GM23338 (cell line): ENCODE data around the gene LARP7. TPM values are rescaled to one million over a fixed set of nuclear protein-coding genes. Genes with fewer than 3 reads are reported as not detected.

Experiments used
- ATAC-seq: fragments of 200-7000 bp; cut with Tn5 transposase; 3 replicates; pipeline ENCODE4 v1.9.1; 2020
- DNase-seq: peaks from one replicate; pipeline ENCODE4 v3.0.0-alpha.2; 2015; ENCODE audit warnings: low spot score
- H2AFZ ChIP-seq: fragments of 200-600 bp; sonication (generic); 2 replicates; pipeline ENCODE4 v1.8.0; 2016; ENCODE audit warnings: antibody characterized with exemption, mild to moderate bottlenecking, moderate library complexity
- H3F3A ChIP-seq: fragments of 200-600 bp; sonication (generic); replicated peaks from 2 replicates; pipeline ENCODE4 v1.8.0; 2017; ENCODE audit warnings: antibody characterized with exemption, mixed run types, low read depth
- H3K27ac ChIP-seq: fragments of 200-600 bp; sonication (generic); 2 replicates; pipeline ENCODE4 v1.6.1; 2016; ENCODE audit warnings: low read depth
- H3K27me3 ChIP-seq: fragments of 200-600 bp; sonication (generic); 2 replicates; pipeline ENCODE4 v1.8.0; 2016; ENCODE audit warnings: mild to moderate bottlenecking, mixed run types, moderate library complexity; ENCODE audit not compliant: insufficient read depth
- H3K36me3 ChIP-seq: fragments of 200-600 bp; sonication (generic); 2 replicates; pipeline ENCODE4 v1.8.0; 2016; ENCODE audit warnings: mild to moderate bottlenecking; ENCODE audit not compliant: insufficient read depth
- H3K4me1 ChIP-seq: fragments of 200-600 bp; sonication (generic); 2 replicates; pipeline ENCODE4 v1.8.0; 2016; ENCODE audit warnings: mild to moderate bottlenecking, moderate library complexity; ENCODE audit not compliant: insufficient read depth
- H3K4me2 ChIP-seq: fragments of 200-600 bp; sonication (generic); 2 replicates; pipeline ENCODE4 v1.7.1; 2017; ENCODE audit warnings: mixed run types
- H3K4me3 ChIP-seq: fragments of 200-600 bp; sonication (generic); 2 replicates; pipeline ENCODE4 v1.6.1; 2016; ENCODE audit warnings: mixed run types
- H3K79me2 ChIP-seq: fragments of 200-600 bp; sonication (generic); replicated peaks from 2 replicates; pipeline ENCODE4 v1.8.0; 2017; ENCODE audit warnings: mild to moderate bottlenecking; ENCODE audit not compliant: insufficient read depth
- H3K9me2 ChIP-seq: fragments of 200-600 bp; sonication (generic); 2 replicates; pipeline ENCODE4 v1.8.0; 2017; ENCODE audit not compliant: insufficient read depth
- H4K20me1 ChIP-seq: fragments of 200-600 bp; sonication (generic); replicated peaks from 2 replicates; pipeline ENCODE4 v1.8.0; 2017; ENCODE audit warnings: mild to moderate bottlenecking; ENCODE audit not compliant: insufficient read depth
- H3K27ac Mint-ChIP-seq: 2 replicates; pipeline ENCODE4 v1.8.0; 2020; ENCODE audit warnings: inconsistent platforms, mild to moderate bottlenecking, moderate library complexity, mixed read lengths
- H3K27me3 Mint-ChIP-seq: 3 replicates; pipeline ENCODE4 v1.8.0; 2022; ENCODE audit warnings: low read depth, mild to moderate bottlenecking, moderate library complexity, mixed read lengths, inconsistent platforms; ENCODE audit not compliant: insufficient read depth, poor library complexity
- H3K36me3 Mint-ChIP-seq: 3 replicates; pipeline ENCODE4 v1.8.0; 2021; ENCODE audit warnings: low read depth, mild to moderate bottlenecking, inconsistent platforms, moderate library complexity, mixed read lengths
- H3K4me1 Mint-ChIP-seq: 3 replicates; pipeline ENCODE4 v1.8.0; 2020; ENCODE audit warnings: mild to moderate bottlenecking, inconsistent platforms, mixed read lengths
- H3K4me3 Mint-ChIP-seq: 3 replicates; pipeline ENCODE4 v1.8.0; 2021; ENCODE audit warnings: moderate library complexity, mild to moderate bottlenecking, inconsistent platforms, mixed read lengths
- H3K9me3 Mint-ChIP-seq: 3 replicates; pipeline ENCODE4 v1.8.0; 2020; ENCODE audit warnings: moderate library complexity, mild to moderate bottlenecking, inconsistent platforms, mixed read lengths
- CREB1 ChIP-seq: fragments of 250-450 bp; sonication (Bioruptor Pico); IDR thresholded peaks from 2 replicates; pipeline ENCODE4 v1.5.0; 2020; ENCODE audit warnings: low read depth, mild to moderate bottlenecking, moderate library complexity
- CTCF ChIP-seq, 2 experiments: fragments of 200-600 bp in 1 of 2; sonication (generic) in 1 of 2; conservative IDR thresholded peaks; 2 replicates each; pipeline versions ENCODE4 v1.5.1 to v1.6.1; 2016 to 2017; ENCODE audit warnings: antibody characterized with exemption in 2 of 2, low read depth in 2 of 2, mild to moderate bottlenecking in 2 of 2, moderate library complexity in 1 of 2
- ETS1 ChIP-seq: IDR thresholded peaks from 2 replicates; pipeline ENCODE4 v1.6.1; 2016; ENCODE audit warnings: antibody characterized with exemption
- EZH2 ChIP-seq: fragments of 200-600 bp; sonication (generic); IDR thresholded peaks from one replicate; pipeline ENCODE4 v1.8.0; 2017; ENCODE audit warnings: antibody characterized with exemption, mild to moderate bottlenecking, low read depth; ENCODE audit not compliant: unreplicated experiment
- EZH2phosphoT487 ChIP-seq: fragments of 200-600 bp; sonication (generic); IDR thresholded peaks from one replicate; pipeline ENCODE4 v1.8.1; 2018; ENCODE audit warnings: antibody characterized with exemption; ENCODE audit not compliant: unreplicated experiment
- JUNB ChIP-seq: IDR thresholded peaks from one replicate; pipeline ENCODE4 v1.6.1; 2016; ENCODE audit warnings: antibody characterized with exemption; ENCODE audit not compliant: unreplicated experiment
- NANOG ChIP-seq: IDR thresholded peaks from 2 replicates; pipeline ENCODE4 v1.6.1; 2016; ENCODE audit warnings: antibody characterized with exemption, borderline replicate concordance
- POLR2AphosphoS5 ChIP-seq: IDR thresholded peaks from 2 replicates; pipeline ENCODE4 v1.6.1; 2016; ENCODE audit warnings: antibody characterized with exemption, low read depth
- STAT1 ChIP-seq: IDR thresholded peaks from one replicate; pipeline ENCODE4 v1.6.1; 2016; ENCODE audit warnings: antibody characterized with exemption; ENCODE audit not compliant: unreplicated experiment
- ZNF114 ChIP-seq: fragments of 250-450 bp; sonication (Bioruptor Pico); IDR thresholded peaks from 2 replicates; pipeline ENCODE4 v1.5.0; 2020; ENCODE audit warnings: mild to moderate bottlenecking, moderate library complexity
- ZNF331 ChIP-seq: fragments of 250-450 bp; sonication (Bioruptor Pico); IDR thresholded peaks from 2 replicates; pipeline ENCODE4 v1.5.0; 2020; ENCODE audit warnings: low read depth, mild to moderate bottlenecking, moderate library complexity
- ZNF462 ChIP-seq: fragments of 250-450 bp; sonication (Bioruptor Pico); IDR thresholded peaks from 2 replicates; pipeline ENCODE4 v1.5.0; 2020; ENCODE audit warnings: mild to moderate bottlenecking, moderate library complexity
- polyA plus RNA-seq: library from polyadenylated mRNA; unstranded; fragments of >200 nt; fragmentation: Nextera tagmentation; extraction: Ambion mirVana; gene quantifications from 2 replicates; pipeline ENCODE4 v1.2.1, GENCODE V29; 2016
- total RNA-seq: library from RNA; depleted of rRNA; stranded (reverse); fragments of >200 nt; shearing (Covaris generic); gene quantifications from 2 replicates; pipeline ENCODE4 v1.2.3, GENCODE V29; 2014
- TF ChIP-seq, protein P1 (sequence below): IDR thresholded peaks from one replicate; pipeline ENCODE4 v1.6.1; 2018; ENCODE audit warnings: antibody characterized with exemption; ENCODE audit not compliant: unreplicated experiment

Gene LARP7
- total and polyA plus RNA-seq, 2 experiments from 2014 or later: 25.8 to 157 TPM

- H3K27me3 Mint-ChIP-seq: peaks cover 6% of the 10 kb centered on the region
- Histone ChIP-seq H3K4me3 (no peak overlapping the region), H2AFZ (no peak overlapping the region), H4K20me1 (no peaks in the 10 kb centered on the region), H3K27ac (no peak overlapping the region), H3K4me1 (peaks cover 5% of the 10 kb centered on the region; the same call in 1 of the 2 replicates), H3F3A (no peaks in the 10 kb centered on the region; the same call in 1 of the 2 replicates), H3K79me2 (no peaks in the 10 kb centered on the region), H3K27me3 (no peaks in the 10 kb centered on the region), H3K36me3 (no peaks in the 10 kb centered on the region), H3K4me2 (no peak overlapping the region), H3K9me2 (no peaks in the 10 kb centered on the region)
- TF ChIP-seq STAT1 (no peak), NANOG (no peak), JUNB (no peak), POLR2AphosphoS5 (no peak), CREB1 (CRISPR knock-in tag) (no peak), EZH2 (no peak), CTCF (conservative IDR thresholded peaks at IDR 0.05; ENCODE audit: low read depth in 2 of 2) (no peak), EZH2phosphoT487 (no peak), ETS1 (no peak), ZNF114 (CRISPR knock-in tag) (no peak), ZNF331 (no peak), ZNF462 (CRISPR knock-in tag) (no peak)
- TF ChIP-seq, protein P1, sequence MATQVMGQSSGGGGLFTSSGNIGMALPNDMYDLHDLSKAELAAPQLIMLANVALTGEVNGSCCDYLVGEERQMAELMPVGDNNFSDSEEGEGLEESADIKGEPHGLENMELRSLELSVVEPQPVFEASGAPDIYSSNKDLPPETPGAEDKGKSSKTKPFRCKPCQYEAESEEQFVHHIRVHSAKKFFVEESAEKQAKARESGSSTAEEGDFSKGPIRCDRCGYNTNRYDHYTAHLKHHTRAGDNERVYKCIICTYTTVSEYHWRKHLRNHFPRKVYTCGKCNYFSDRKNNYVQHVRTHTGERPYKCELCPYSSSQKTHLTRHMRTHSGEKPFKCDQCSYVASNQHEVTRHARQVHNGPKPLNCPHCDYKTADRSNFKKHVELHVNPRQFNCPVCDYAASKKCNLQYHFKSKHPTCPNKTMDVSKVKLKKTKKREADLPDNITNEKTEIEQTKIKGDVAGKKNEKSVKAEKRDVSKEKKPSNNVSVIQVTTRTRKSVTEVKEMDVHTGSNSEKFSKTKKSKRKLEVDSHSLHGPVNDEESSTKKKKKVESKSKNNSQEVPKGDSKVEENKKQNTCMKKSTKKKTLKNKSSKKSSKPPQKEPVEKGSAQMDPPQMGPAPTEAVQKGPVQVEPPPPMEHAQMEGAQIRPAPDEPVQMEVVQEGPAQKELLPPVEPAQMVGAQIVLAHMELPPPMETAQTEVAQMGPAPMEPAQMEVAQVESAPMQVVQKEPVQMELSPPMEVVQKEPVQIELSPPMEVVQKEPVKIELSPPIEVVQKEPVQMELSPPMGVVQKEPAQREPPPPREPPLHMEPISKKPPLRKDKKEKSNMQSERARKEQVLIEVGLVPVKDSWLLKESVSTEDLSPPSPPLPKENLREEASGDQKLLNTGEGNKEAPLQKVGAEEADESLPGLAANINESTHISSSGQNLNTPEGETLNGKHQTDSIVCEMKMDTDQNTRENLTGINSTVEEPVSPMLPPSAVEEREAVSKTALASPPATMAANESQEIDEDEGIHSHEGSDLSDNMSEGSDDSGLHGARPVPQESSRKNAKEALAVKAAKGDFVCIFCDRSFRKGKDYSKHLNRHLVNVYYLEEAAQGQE: no peak
- no peaks in the 10 kb centered on the region for H3K9me3 Mint-ChIP-seq
- H3K27ac Mint-ChIP-seq: no peak overlapping the region
- H3K4me1 Mint-ChIP-seq: peaks cover 3% of the 10 kb centered on the region; the same call in 1 of the 3 replicates
- DNase-seq (no peak), ATAC-seq (no peak)
- H3K36me3 Mint-ChIP-seq: peaks cover 19% of the 10 kb centered on the region
- no peak overlapping the region for H3K4me3 Mint-ChIP-seq
Measured at GRCh38 chr4:112592717-112593116, 44.2 kb upstream of the LARP7 start.
